ENCODE results near the gene C11orf16.

GRCh38 chr11:8964324-8965320 lies 31.9 kb upstream of the C11orf16 start, which contains the start of gene TMEM9B:
- TF ChIP-seq USF2 (CRISPR knock-in tag; IDR thresholded peaks at IDR 0.05) (peak; percentile 30; the same call in 1 of the 2 replicates), CTCF (IDR thresholded peaks at IDR 0.05) (no peak), ELF4 (CRISPR knock-in tag; IDR thresholded peaks at IDR 0.05; ENCODE audit: low read depth) (0 out of 2 replicates have a peak, but pooled peaks have one; percentile 80), TP53 (CRISPR knock-in tag; IDR thresholded peaks at IDR 0.05) (peak; percentile 87; the same call in 1 of the 2 replicates), TEAD4 (CRISPR knock-in tag; IDR thresholded peaks at IDR 0.05) (no peak), ZNF423 (CRISPR knock-in tag; IDR thresholded peaks at IDR 0.05) (no peak), ATF3 (CRISPR knock-in tag; conservative IDR thresholded peaks at IDR 0.05) (no peak), IRF2 (CRISPR knock-in tag; IDR thresholded peaks at IDR 0.05; ENCODE audit: borderline replicate concordance, low read depth) (no peak)
- TF ChIP-seq, protein P1, sequence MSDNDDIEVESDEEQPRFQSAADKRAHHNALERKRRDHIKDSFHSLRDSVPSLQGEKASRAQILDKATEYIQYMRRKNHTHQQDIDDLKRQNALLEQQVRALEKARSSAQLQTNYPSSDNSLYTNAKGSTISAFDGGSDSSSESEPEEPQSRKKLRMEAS (CRISPR knock-in tag; IDR thresholded peaks at IDR 0.05), result peak; percentile 87
- TF ChIP-seq, protein P2, sequence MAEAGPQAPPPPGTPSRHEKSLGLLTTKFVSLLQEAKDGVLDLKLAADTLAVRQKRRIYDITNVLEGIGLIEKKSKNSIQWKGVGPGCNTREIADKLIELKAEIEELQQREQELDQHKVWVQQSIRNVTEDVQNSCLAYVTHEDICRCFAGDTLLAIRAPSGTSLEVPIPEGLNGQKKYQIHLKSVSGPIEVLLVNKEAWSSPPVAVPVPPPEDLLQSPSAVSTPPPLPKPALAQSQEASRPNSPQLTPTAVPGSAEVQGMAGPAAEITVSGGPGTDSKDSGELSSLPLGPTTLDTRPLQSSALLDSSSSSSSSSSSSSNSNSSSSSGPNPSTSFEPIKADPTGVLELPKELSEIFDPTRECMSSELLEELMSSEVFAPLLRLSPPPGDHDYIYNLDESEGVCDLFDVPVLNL (CRISPR knock-in tag; IDR thresholded peaks at IDR 0.05; ENCODE audit: borderline replicate concordance, low read depth), result no peak

All from WTC11 (cell line).